A549 (cell line): ENCODE data around the gene NOXO1. TPM values are rescaled to one million over a fixed set of nuclear protein-coding genes. Genes with fewer than 3 reads are reported as not detected.
A peak's percentile ranks its signal among the peaks of the same experiment; 100 is the strongest.

Experiments used
- ATAC-seq, 2 experiments: fragments of 200-7000 bp in 1 of 2; fragments of >200 bp in 1 of 2; cut with Nextera tagmentation in 1 of 2; cut with Tn5 transposase in 1 of 2; 3 replicates each; pipeline versions ENCODE4 v1.8.0 to v1.9.1; 2018 to 2020; ENCODE audit warnings: mild to moderate bottlenecking in 1 of 2, moderate library complexity in 1 of 2
- CTCF ChIA-PET: fragments of 300-600 bp; sonication (Branson Sonifier 250); formaldehyde crosslinking; extraction: SDS; loops from one replicate; lab custom pipeline; 2021; ENCODE audit warnings: antibody characterized with exemption, inconsistent platforms; lab: Yijun Ruan, JAX
- POLR2A ChIA-PET: fragments of 350-600 bp; formaldehyde crosslinking; extraction: SDS; loops from one replicate; lab custom pipeline; 2021; ENCODE audit warnings: antibody characterized with exemption, inconsistent platforms; lab: Yijun Ruan, JAX
- DNase-seq, 2 experiments: peaks; one replicate each; pipeline versions ENCODE4 v3.0.0 to v3.0.0-alpha.2; 2011 to 2016; ENCODE audit warnings: low read depth in 1 of 2, low spot score in 1 of 2
- FAIRE-seq: peaks from 2 replicates; lab custom pipeline; 2011; peaks lifted over from hg19 to GRCh38; lab: Jason Lieb, UNC
- H3K27ac ChIP-seq, 2 experiments: fragments of >200 bp; sonication (Bioruptor Twin); formaldehyde crosslinking; 3 replicates each; pipeline ENCODE4 v1.5.1; 2016 to 2017
- H3K4me1 ChIP-seq: fragments of >200 bp; sonication (Bioruptor Twin); formaldehyde crosslinking; 3 replicates; pipeline ENCODE4 v1.6.1; 2016
- H3K4me2 ChIP-seq: fragments of >200 bp; sonication (Bioruptor Twin); formaldehyde crosslinking; 3 replicates; pipeline ENCODE4 v1.6.1; 2016
- H3K4me3 ChIP-seq: fragments of >200 bp; sonication (Bioruptor Twin); formaldehyde crosslinking; 3 replicates; pipeline ENCODE4 v1.5.1; 2016
- H3K9me3 ChIP-seq: fragments of >200 bp; sonication (Bioruptor Twin); formaldehyde crosslinking; 3 replicates; pipeline ENCODE4 v1.6.1; 2016
- BHLHE40 ChIP-seq: IDR thresholded peaks from 2 replicates; pipeline ENCODE4 v1.6.1; 2012; ENCODE audit warnings: low read depth, low read length, inconsistent platforms
- EP300 ChIP-seq, 2 experiments: fragments of >200 bp; sonication (Bioruptor Twin); formaldehyde crosslinking; IDR thresholded peaks; 2 replicates in 1 of 2; 3 replicates in 1 of 2; pipeline ENCODE4 v1.6.1; 2016 to 2017
- HEYL ChIP-seq: fragments of 250-450 bp; sonication (Bioruptor Pico); IDR thresholded peaks from 2 replicates; pipeline ENCODE4 v1.8.0; 2021; ENCODE audit warnings: mild to moderate bottlenecking, moderate library complexity
- JUN ChIP-seq, 2 experiments: fragments of >200 bp; sonication (Bioruptor Twin); formaldehyde crosslinking; IDR thresholded peaks; 2 replicates in 1 of 2; 3 replicates in 1 of 2; pipeline ENCODE4 v1.6.1; 2016 to 2017
- KDM5A ChIP-seq: fragments of 200-600 bp; sonication (generic); IDR thresholded peaks from 2 replicates; pipeline ENCODE4 v1.6.1; 2016; ENCODE audit warnings: antibody characterized with exemption, mild to moderate bottlenecking
- NPAS2 ChIP-seq: fragments of 250-450 bp; sonication (Bioruptor Pico); IDR thresholded peaks from 2 replicates; pipeline ENCODE4 v1.8.0; 2022; ENCODE audit warnings: mild to moderate bottlenecking, moderate library complexity, borderline replicate concordance
- POLR2A ChIP-seq: IDR thresholded peaks from 2 replicates; pipeline ENCODE4 v1.6.1; 2012; ENCODE audit warnings: mild to moderate bottlenecking, low read length
- POLR2AphosphoS2 ChIP-seq: conservative IDR thresholded peaks from 2 replicates; pipeline ENCODE4 v1.6.1; 2012; ENCODE audit warnings: low read length, improper control_type of control experiment, inconsistent platforms
- RCOR1 ChIP-seq: fragments of 150-350 bp; IDR thresholded peaks from 2 replicates; pipeline ENCODE4 v1.6.1; 2014; ENCODE audit warnings: antibody characterized with exemption, low read length, low read depth
- ZFP36 ChIP-seq: fragments of 450-650 bp; IDR thresholded peaks from 2 replicates; pipeline ENCODE4 v1.6.1; 2014; ENCODE audit warnings: borderline replicate concordance; ENCODE audit not compliant: partially characterized antibody
- WGBS: methylation state at CpG from one replicate; pipeline ENCODE4 v1.1.6; 2017; ENCODE audit errors: missing lambda C conversion rate; 5-methylcytosine and 5-hydroxymethylcytosine counted together
- polyA plus RNA-seq, 4 experiments: library from polyadenylated mRNA; depleted of rRNA in 3 of 4; stranded (reverse); fragments of >200 nt; fragmentation: RNase III in 1 of 4; extraction: RNeasy Plus Mini Kit Qiagen cat#74134 plus additional on column Dnase treatment in 1 of 4; gene quantifications; 2 replicates in 3 of 4; 3 replicates in 1 of 4; pipeline ENCODE4 v1.2.3, GENCODE V29; 2011 to 2017
- TF ChIP-seq, protein P1 (sequence below): fragments of >200 bp; sonication (Bioruptor Twin); formaldehyde crosslinking; IDR thresholded peaks from 3 replicates; pipeline ENCODE4 v1.5.1; 2016

The NOXO1 gene
- polyA plus RNA-seq, 2 of the 4 experiments (the other 2 are of a cell fraction): 0.32 TPM; not detected in 1

DNA sequence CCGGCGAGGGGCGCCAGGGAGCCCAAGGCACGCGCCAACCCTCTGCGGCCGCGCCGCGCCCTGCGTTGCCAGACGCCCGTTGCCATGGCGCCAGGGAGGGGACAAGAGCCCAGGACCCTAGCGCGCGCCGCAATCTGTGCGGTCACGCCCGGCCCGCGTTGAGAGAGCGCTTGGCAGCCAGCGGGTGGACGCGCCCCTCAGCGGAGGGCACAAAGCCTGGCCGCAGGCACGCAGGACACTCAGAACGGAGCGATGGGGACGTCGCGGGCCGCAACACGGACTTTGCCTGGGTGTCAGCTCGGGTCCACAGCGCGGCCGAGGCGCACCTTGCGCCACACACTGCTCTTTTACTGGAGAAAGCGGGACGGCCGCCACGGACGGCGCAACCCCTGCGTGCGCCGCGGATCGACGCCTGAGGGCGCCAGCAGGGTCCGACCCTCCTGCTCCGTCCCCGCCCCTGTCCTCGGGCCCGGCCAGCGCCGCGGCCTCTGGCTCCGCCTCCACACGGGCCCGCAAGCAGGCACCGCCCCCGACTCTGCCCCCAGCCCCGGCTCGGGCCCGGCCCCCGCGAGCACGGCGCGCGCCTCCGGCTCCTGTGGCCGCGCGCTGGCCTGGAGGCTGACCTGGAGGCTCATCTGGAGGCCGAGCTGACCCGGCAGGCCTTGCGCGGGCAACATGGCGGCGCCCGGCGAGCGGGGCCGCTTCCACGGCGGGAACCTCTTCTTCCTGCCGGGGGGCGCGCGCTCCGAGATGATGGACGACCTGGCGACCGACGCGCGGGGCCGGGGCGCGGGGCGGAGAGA lies 2.5 kb upstream of the NOXO1 start, which contains the start of gene GFER (continued):
- TF ChIP-seq NPAS2: peak; percentile 48; the same call in 1 of the 2 replicates
- TF ChIP-seq POLR2A: peak; percentile 85
- peak; percentile 30 to 82; a peak in 3 of 5 replicates for TF ChIP-seq JUN (IDR thresholded peaks at IDR 0.05)
- TF ChIP-seq EP300 (IDR thresholded peaks at IDR 0.05): no peak
- TF ChIP-seq KDM5A: peak; percentile 96

DNA sequence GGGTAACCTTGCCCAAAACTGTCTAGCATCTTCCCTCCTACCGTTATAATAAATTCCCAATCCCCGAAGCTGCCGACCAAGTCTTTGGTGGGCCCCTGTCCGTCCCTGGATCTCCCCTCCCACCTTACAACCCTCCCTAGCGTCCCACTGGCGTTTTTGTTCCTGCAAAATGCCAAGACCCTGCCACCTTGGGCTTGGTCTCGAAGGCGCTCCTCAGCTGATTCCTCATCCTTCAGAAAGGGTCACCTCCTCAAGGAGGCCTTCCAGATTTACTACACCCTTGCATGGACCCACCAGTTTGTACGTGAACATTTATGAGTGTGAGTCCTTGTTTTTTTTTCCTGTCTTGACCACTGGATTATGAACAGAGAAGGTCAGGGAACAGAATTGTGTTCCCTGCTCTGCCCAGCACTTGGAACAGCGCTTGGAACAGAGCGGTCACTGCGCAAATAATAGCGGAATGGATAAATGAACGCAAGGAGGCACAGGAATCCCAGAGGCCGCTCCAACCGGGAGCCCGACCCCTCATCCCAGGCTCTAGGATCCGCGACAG lies 1.8 kb upstream of the NOXO1 start:
- no peaks in the 10 kb centered on the region for H3K9me3 ChIP-seq
- no peak for ATAC-seq
- DNase-seq: no peak
- peaks cover 30% of the 10 kb centered on the region for H3K4me1 ChIP-seq
- WGBS: 40% methylated on average over 19 of the region's 19 CpGs
- POLR2A ChIA-PET: interaction anchor here (1.5 to 5.4 kb wide), 2 partner anchors 11 to 18 kb away, joined by 6 to 50 read pairs; partner anchors contain the start of genes RPS2 and TBL3
- FAIRE-seq: no peak
- CTCF ChIA-PET: interaction anchor here (0.7 to 19.7 kb wide), 7 partner anchors 13 to 157 kb away, joined by 3 to 196 read pairs (median 4); partner anchors contain the start of gene ZNF598
- TF ChIP-seq ZFP36 (peak; percentile 91), HEYL (CRISPR knock-in tag) (no peak), RCOR1 (no peak), NPAS2 (no peak), POLR2A (0 out of 2 replicates have a peak, but pooled peaks have one; percentile 15), POLR2AphosphoS2 (no peak)
- peak overlapping the region; percentile 67 for H3K4me3 ChIP-seq
- peak overlapping the region; percentile 86 for H3K4me2 ChIP-seq
- H3K27ac ChIP-seq: peak overlapping the region; percentile 86 to 94

GRCh38 chr16:1982013-1982433 lies 754 bp upstream of the NOXO1 start:
- ATAC-seq (no peak), FAIRE-seq (no peak)
- no peaks in the 10 kb centered on the region for H3K9me3 ChIP-seq
- peaks cover 26% of the 10 kb centered on the region for H3K4me1 ChIP-seq
- peak overlapping the region in 1 of 2 experiments; percentile 13; a peak in 1 of 6 replicates for H3K27ac ChIP-seq
- H3K4me3 ChIP-seq: no peak overlapping the region
- CTCF ChIA-PET: interaction anchor here (1.1 to 19.7 kb wide), 5 partner anchors 10 to 156 kb away, joined by 3 to 196 read pairs (median 3); partner anchors contain the start of genes TBL3 and ZNF598
- no peak overlapping the region for H3K4me2 ChIP-seq
- 47% methylated on average over 5 of the region's 5 CpGs for WGBS
- no peak for TF ChIP-seq BHLHE40
- TF ChIP-seq, all 56 proteins: peak for 0
- no peak for DNase-seq
- POLR2A ChIA-PET: interaction anchor here (1.1 to 5.4 kb wide), 3 partner anchors 10 to 17 kb away, joined by 3 to 50 read pairs (median 13); partner anchors contain the start of genes RPS2 and TBL3

GRCh38 chr16:1980770-1981087 lies 540 bp downstream of the NOXO1 start:
- H3K4me1 ChIP-seq: peaks cover 26% of the 10 kb centered on the region
- TF ChIP-seq, protein P1, sequence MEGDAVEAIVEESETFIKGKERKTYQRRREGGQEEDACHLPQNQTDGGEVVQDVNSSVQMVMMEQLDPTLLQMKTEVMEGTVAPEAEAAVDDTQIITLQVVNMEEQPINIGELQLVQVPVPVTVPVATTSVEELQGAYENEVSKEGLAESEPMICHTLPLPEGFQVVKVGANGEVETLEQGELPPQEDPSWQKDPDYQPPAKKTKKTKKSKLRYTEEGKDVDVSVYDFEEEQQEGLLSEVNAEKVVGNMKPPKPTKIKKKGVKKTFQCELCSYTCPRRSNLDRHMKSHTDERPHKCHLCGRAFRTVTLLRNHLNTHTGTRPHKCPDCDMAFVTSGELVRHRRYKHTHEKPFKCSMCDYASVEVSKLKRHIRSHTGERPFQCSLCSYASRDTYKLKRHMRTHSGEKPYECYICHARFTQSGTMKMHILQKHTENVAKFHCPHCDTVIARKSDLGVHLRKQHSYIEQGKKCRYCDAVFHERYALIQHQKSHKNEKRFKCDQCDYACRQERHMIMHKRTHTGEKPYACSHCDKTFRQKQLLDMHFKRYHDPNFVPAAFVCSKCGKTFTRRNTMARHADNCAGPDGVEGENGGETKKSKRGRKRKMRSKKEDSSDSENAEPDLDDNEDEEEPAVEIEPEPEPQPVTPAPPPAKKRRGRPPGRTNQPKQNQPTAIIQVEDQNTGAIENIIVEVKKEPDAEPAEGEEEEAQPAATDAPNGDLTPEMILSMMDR: no peak
- TF ChIP-seq JUN (IDR thresholded peaks at IDR 0.05) (no peak), POLR2AphosphoS2 (0 out of 2 replicates have a peak, but pooled peaks have one; percentile 24)
- ATAC-seq (no peak), DNase-seq (no peak), FAIRE-seq (no peak)
- no peak overlapping the region for H3K4me3 ChIP-seq
- H3K4me2 ChIP-seq: no peak overlapping the region
- ChIA-PET POLR2A (interaction anchor here (2.8 to 5.4 kb wide), 2 partner anchors 9 to 15 kb away, joined by 13 to 50 read pairs; partner anchors contain the start of genes RPS2 and TBL3), CTCF (interaction anchor here (19.7 kb wide), 1 partner anchor 24 kb away, joined by 196 read pairs; the partner anchor contains the start of gene ZNF598)
- no peak overlapping the region for H3K27ac ChIP-seq
- no peaks in the 10 kb centered on the region for H3K9me3 ChIP-seq
- 91% methylated on average over 9 of the region's 16 CpGs for WGBS
